GM18519 (cell line): ENCODE results near the gene CWC27.

ENCODE experiments used
- ATAC-seq: cut with Tn5 transposase; IDR thresholded peaks from one replicate; pipeline ENCODE4 v1.9.1; 2021; ENCODE audit warnings: mild to moderate bottlenecking, moderate library complexity; ENCODE audit not compliant: unreplicated experiment, low FRiP score

Gene CWC27

DNA sequence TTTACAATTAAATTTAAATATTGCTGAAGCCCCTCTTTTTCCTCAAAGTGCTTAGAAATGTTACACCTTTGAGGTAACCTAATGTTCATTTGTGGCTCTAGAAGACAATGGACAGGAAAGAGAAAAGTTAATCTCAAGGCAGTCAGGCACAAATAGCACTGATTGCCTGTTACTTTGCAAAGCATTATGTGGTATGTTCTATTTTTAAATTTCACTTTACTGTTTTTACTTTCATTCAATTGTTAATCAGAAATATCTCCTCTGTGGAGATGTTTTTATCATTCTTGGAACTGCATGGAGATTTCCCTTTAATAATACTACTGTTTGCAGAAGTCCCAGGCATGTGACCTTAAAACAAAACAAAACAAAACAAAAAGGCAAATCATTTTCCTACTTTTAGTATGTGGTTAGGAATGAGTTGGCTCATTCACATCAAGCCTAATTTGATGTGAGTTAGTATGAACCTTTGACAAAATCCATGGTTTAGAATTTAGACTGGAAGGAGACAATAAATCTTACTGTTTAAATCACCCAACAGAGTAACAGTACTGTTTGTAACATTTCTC is 67.5 kb downstream of the CWC27 start:
- no peak for ATAC-seq

DNA sequence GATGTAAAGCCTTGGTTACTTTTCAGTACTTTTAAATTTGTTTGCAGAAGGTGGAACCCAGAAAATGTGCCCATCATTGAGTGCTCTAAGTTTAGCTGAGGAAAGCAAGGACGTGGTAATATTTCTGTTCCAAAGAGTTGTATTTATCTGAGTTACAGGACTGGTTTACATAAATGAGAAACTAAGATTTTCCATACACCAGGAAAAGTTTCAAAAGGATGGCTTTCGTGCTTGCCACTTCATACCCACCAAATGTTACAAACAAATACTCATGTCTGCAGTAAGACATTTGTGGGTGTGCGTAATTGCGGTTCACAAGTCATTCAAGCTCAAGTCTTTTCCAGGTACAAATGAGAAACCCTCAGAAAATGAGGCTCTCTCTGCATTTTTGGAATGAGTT is 68.1 kb downstream of the CWC27 start:
- ATAC-seq = no peak

DNA sequence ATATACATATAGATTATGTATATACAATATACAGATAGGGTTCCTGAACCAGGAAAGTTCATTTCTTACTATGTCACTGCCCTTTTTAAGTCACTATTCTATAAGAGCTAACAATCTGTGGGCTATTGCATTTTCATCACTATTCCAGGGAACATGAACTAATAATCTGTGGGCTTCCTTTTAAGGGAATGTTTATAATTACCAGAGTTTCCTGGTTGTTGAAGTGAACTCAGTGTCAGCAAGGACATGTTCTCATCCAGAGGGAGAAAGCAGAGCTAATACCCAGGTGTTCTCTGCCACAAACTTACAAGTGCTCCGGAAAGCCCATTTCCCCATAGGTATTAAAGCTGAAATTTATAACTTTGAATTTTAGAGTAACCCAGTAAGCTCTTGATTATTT is 69.6 kb downstream of the CWC27 start:
- ATAC-seq = no peak

DNA sequence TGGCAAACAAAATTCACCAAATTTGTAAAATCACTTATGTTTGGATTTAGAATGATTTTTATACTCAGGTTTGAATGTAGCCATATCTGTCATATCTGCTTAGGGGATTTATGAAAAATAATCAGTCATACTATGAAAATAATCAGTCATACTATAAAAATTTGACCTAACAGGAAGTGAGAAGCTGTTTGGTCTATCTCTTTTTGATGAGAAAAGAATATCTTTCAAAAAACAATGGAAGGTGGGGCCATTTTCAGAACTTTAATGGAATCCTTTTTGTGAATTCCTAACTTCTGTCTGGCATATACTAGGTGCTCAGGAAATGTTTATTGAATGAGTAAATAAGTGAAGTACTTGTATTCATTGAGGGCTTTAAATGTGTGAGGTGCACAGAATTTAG is 70.1 kb downstream of the CWC27 start:
- no peak for ATAC-seq

DNA sequence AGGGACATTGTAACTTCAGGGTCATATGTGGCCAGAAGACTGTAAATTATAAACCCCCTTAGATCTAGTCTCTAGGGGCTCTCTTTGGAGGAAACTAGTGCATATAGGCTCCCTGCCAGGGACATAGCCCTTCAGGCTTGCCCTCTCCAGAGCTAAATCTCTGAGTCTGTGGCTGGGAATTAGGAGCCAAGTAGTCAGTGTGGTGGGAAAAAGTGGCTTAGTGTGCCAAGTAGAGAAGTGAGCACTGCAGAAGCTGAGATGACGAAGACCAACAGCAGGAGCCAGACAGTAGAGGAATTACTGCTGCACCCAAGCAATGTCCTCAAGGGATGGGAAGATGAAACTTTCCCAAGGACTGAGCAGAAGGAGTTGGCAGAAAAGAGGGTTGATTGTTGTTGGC is 71.2 kb downstream of the CWC27 start:
- ATAC-seq = no peak

DNA sequence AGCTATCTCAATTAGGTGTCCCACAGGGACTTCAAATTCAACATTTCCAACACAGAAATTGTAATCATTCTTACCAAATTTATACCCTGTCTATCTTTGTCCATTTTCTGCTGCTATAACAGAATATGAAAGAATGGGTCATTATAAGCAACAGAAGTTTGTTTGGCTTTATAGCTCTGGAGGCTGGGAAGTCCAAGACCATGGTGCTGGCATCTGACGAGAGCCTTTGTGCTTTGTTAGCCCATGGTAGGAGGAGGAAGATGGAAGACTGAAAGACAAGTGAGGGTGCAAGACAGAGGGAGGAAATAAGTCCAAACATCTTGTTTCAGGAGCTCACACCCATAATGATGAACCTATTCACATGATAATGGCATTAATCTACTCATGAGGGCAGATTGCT is 72.2 kb downstream of the CWC27 start:
- ATAC-seq = no peak

DNA sequence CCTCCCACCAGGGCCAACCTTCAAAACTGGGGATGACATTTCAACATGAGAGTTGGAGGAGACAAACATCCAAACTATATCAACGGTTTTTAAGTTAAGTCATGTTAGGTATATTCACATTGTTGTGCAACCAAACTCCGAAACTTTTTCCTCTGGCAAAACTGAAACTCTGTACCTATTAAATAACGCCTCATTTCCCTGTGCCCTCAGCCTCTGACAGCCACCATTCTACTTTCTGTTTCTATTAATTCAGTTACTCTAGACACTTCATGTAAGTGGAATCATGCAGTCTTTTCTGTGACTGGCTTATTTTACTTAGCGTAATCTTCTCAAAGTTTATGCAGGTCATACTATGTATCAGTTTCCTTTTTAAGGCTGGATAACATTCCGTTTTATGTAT is 85.0 kb downstream of the CWC27 start:
- no peak for ATAC-seq

DNA sequence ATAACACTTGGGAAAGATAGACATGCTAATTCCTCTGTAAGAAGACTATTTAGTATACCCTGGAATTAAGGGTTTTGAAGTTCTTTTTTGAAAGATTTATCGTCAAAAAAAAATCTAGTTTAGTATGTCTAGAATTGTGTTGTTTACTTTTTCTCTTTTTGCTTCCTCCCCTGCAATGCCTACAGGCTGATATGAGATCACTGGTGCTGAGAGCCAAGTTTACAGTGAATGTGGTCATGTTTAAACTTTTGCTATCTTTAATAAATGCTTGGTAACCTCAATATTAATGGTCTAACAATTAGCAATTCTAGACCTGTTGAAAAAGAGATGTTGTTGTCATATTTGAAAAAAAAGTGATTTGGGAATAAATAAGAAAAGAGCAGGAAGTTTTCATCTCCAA is 86.1 kb downstream of the CWC27 start:
- ATAC-seq = no peak

DNA sequence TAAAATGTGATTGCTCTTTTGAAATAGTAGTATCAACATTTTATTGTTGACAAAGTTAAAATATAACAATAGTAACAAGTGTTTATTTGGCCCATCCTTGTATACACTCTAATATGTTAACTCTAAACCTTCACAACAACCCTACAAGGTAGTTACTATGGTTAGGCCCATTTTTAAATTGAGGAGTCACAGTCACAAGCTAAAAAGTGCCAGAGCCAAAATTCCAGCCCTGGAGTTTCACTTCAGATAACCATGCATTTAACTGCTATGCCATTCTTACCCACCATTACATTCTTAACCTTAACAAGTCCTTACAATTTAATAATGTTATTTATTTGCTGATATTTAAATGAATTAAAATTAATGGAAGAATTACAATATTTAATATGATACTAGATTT is 91.2 kb downstream of the CWC27 start:
- no peak for ATAC-seq

DNA sequence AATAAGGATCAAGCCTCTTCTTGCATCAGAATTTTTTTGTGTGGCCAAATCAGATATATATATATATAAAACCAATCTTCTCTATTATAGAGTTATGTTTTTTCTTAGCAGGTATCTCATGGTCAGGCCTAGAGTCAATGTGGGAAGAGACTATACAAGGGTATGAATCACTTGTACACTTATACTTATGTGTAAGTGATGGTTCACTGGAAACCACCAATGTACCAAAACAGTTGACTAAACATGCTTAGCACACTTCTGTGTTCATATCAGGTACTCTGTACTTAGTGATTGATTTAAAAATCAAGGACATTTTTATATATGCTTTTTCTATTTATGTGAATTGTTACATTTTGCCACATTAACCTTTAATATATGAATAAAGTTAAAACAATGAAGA is 92.6 kb downstream of the CWC27 start:
- no peak for ATAC-seq

DNA sequence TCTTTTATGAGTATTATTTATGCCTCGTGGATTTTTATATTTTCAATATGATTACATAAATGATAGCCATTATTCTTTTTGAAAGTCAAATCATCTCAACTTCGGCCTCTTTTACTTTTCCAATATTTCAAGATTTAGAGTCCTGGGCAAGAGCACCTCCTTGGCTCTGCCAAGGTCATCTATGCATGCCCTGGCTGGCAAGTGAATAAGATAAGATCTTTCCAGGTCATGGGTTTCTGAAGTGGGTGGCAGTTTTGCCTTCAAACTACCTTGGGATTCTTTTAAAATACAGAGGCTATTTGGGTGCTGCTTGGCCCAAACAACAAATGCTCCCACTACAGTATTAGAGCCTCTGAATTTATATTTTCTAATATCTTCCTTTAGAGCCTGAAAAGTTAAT is 95.4 kb downstream of the CWC27 start:
- ATAC-seq = no peak

DNA sequence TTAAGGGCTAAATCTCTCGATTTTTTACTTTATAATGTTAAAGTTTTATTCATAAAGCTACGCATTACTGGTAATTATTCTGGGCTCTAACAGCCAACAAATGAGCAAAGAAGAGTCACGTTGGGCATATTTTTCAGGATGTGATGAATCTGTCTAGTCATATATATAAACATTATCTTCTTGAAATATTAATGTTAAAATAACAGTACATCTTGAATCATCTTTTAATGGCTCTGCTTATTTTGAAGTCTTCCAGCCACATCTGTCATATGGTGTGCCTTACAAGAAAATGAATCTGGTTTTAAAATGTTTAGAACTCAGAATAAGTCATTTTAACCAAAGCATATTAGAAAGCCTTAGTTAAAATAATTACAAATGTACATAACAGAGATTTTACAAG is 96.9 kb downstream of the CWC27 start:
- ATAC-seq = no peak

DNA sequence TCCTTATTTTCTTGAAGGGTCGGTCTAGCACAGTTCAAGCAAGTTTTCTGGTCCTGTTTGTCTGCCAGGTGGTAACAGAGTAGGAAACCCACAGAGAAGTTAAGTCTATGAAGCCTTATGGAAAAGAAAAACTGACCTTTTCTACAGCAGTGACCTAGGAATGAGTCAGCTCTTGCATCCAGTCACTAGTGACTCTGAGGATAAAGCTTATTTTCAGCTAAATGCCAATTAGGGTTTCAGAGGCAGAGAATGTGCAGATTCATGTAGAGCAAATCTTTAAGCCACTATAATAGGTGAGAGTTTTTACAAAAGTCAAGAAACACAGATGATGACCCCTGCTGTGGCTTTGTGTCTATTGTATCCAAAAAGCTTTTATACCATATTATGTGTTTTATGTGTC is 100.7 kb downstream of the CWC27 start:
- no peak for ATAC-seq

DNA sequence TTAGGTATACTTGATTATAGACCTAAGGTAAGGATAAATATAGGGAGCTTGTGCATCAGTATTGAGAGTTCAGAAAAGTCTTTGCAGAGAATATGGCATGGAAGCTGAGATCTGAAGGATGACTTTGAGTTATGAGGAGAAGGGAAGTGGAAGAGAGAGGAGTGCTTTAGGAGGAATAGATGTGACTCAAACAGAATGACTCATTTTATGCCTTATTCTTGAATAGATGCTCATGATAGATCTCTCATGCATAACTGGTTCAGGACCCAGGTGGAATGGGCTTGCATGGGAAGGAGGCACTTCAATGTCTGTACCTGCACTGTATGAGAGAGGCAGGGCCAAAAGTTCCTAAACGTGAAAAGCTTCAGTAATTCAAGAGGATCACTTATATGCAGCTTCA is 103.3 kb downstream of the CWC27 start:
- ATAC-seq = no peak

DNA sequence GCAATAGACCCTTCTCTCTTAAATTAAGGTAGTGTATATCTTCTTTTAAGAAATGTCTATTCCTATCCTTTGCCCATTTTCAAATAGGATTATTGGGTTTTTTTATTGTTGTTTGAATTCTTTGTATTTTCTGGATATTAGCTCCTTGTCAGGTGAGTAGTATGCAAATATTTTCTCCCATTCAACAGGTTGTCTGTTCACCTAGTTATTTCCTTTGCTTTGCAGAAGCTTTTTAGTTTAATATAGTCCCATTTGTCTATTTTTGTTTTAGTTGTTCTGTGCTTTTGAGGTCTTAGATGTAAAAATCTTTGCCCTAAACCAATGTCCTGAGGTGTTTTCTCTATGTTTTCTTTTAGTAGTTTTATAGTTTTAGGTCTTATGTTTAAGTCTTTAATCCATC is 104.7 kb downstream of the CWC27 start:
- ATAC-seq = no peak

DNA sequence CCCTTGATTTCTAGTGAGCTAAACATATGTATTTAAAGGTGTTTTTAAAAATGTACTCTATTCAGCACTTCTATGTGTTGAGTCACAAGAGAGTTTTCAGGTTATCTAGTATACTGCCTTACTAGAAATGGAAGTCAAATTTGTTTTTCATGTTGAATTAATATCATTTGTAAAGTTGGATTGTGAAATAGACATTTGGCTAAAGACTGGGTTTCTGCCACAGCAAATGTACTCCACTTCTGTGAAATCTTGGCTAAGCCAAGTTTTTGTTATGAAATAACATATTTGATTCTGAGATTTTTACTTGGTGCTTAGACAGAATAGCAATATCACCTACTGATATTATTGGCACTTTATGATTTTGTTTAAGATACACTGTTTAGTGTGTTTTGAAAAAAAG is 106.0 kb downstream of the CWC27 start:
- ATAC-seq = no peak

DNA sequence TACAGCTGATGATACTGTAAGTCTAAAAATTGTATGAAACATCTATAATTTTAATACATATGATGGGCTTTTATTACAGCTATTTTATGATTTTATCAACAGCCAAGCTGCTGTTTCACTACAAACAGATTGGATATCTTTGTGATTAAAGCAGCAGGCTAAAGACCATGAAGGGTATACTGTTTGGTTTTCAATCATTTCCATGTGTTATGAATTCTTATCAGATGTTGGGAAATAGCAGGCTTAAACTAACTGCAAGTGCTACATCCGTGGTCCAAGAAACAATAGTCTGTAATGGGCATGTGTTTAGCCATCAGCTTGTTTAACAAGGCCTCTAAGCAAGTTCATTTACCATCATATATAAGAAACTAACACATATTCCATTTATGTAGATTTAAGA is 107.5 kb downstream of the CWC27 start:
- no peak for ATAC-seq

DNA sequence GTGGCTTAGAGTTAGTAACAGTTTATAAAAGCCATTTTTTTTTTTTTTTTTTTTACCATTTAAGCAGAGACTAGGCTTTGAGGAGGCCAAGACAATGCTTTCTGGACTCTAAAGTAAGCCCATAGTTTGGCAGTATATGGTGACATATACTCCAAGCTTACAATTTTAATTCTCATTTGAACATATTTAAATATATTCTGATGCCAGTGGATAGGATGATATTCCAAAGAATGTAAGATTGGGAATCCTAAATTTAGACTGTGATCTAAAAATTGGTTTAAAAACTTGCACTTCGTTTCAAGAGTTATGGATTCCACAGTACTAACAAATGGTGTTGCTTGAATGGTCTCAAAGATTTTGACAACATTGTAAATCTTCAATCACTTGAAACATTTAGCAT is 112.1 kb downstream of the CWC27 start:
- no peak for ATAC-seq

DNA sequence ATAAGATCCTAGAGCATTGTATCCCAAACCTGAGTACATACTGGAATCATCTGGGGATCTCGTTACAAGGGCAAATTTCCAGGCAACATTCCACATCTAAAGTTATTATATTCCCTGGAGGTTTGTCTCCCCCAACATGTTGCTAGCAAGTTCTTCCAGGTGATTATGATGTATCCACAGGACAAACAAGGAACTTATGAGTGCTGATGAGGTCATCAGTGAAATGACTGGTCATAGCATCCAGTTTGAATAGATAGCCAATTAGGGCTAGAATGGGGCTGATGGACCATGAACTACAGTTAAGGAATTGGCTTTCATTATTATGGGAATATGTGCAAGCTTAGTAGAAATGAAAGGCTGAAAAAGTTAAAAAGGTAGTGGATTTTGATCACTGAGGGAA is 115.2 kb downstream of the CWC27 start:
- no peak for ATAC-seq

DNA sequence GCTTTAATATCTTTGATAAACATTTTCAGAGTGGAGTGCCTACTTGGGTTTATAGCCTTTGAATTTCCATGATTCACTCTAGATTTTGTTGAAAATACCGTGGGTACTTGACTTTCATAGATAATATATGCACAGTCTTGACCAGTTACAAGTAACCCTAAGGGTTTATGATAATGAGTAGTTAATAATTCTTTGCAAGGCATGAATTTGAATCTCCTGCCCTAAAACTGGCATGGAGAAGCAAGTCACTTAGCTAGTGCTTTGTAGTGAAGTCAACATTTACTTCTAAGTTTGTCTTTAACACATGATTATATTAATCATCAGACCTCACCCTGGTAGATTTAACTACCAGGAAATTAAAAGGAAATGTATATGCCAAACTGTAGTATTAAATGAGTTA is 115.8 kb downstream of the CWC27 start:
- ATAC-seq = no peak

DNA sequence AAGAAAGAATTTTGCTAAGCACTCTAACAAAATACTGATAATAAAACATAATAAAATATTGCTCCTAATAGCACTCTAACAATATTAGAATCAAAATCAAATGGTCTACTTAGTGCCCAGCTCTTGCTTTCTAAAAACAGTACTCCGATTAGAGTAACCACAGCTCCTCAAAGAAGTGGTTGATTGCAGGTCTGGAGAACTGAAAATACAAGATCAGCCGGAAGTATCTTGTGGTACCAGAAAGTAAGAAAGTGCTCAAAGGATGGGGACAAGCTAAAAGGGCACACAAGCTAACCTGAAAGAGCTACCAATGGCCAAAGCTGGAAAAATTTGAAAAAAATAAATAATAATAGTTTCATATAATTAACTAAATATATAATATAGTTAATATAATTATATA is 119.2 kb downstream of the CWC27 start:
- ATAC-seq = no peak

DNA sequence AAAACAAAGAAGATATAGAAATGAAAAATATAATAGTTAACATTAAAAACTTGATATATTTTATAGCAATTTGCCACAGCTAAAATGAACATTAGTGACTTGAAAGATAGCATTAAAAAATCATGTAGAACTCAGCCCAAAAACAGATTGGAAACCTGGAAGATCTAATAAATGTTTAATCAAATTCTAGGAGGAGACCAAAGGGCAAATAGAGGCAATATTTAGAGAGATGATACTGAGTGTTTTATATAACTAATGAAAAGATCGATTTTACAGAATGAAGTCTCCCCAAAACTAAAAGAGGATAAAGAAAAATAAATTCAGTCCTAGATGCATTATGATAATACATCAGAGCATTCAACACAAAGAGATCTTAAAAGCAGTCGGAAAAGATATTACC is 127.0 kb downstream of the CWC27 start:
- no peak for ATAC-seq

DNA sequence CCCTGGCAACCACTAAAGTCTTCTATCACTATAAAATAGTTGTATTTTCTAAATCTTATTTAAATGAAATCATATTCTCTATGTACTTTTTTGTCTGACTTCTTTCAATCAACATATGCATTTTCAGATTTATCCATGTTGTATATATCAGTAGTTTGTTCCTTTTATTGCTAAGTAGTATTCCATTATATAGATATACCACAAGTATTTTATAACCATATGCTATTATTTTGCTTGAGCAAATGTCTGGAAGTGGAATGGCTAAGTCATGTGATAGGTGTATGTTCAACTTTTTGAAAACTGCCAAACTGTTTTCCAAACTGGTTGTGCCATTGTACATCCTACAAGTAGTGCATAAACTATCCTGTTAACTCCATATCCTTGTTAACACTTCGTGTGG is 131.1 kb downstream of the CWC27 start:
- ATAC-seq = no peak
